Measurements from ENCODE around the gene HMGB3.
A peak's percentile ranks its signal among the peaks of the same experiment; 100 is the strongest.

Gene HMGB3

DNA sequence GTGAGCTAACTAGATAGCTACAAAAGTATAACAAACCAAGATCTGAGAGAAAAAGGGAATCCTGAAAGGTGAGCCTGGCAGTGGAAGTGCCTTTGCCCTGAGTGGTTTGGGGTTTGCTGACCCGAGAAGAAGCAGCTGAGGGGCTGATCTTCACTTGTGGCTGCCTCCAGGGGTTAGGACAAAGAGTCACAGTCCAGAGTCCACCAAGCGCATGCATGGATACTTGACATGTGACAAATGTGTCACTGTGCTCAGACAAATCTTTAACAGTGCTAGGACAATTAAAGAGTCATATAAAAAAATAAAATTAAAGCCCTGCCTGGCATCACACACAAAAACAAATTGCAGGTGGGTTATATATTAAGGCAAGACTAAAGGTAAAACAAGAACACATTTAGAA is 26.4 kb downstream of the HMGB3 start:
- no peak for DNase-seq (ENCODE audit: low read depth in 2 of 2)
- no peak for TF ChIP-seq CTCF (IDR thresholded peaks at IDR 0.05; ENCODE audit: low read depth, low read length)
- H3K4me3 ChIP-seq (replicated peaks in 1 of 2; ENCODE audit: low read depth in 2 of 2, low read length in 2 of 2) = no peak overlapping the region

DNA sequence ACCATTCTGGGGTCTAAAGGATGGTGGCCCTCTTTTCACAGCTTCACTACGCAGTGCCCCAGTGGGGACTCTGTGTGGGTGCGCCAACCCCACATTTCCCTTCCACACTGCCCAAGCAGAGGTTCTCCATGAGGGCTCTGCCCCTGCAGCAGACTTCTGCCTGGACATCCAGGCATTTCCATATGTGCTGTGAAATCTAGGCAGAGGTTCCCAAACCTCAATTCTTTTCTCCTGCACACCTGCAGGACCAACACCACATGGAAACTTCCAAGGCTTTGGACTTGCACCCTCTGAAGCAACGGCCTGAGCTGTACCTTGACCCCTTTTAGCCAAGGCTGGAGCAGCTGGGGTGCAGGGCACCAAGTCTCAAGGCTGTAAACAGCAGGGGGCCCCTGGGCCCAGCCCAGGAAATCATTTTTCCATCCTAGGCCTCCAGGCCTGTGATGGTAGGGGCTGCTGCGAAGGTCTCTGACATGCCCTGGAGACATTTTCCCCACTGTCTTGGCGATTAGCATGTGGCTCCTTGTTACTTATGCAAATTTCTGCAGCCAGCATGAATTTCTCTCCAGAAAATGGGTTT is 30.1 kb downstream of the HMGB3 start:
- H3K4me3 ChIP-seq (replicated peaks in 1 of 2; ENCODE audit: low read depth in 2 of 2, low read length in 2 of 2) = no peak overlapping the region
- TF ChIP-seq CTCF (IDR thresholded peaks at IDR 0.05; ENCODE audit: low read depth, low read length) = no peak
- no peak for DNase-seq (ENCODE audit: low read depth in 2 of 2)

DNA sequence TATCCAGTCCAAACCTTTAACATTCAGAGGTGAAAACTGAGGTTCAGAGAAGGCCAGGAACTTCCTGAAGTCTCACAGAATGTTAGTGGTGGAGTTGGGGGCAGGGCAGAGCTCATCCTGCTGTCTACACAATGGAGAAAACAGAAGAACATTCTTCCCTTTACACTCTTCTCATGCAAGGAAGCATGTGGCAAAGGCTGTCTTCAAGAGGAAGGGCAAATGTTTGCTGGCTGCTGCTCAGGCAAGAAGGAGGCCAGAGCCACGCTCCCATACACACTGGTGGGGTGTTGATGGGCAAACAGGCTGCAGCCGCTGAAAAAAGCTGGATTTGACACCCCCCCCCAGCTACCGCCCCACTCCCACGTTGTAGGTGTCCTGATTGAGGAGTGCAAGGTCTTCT is 32.5 kb downstream of the HMGB3 start:
- no peak overlapping the region for H3K4me3 ChIP-seq (replicated peaks in 1 of 2; ENCODE audit: low read depth in 2 of 2, low read length in 2 of 2)
- DNase-seq (ENCODE audit: low read depth in 2 of 2) = no peak
- TF ChIP-seq CTCF (IDR thresholded peaks at IDR 0.05; ENCODE audit: low read depth, low read length) = no peak

- no peak for TF ChIP-seq CTCF (IDR thresholded peaks at IDR 0.05; ENCODE audit: low read depth, low read length)
- peak; percentile 3 to 9 for DNase-seq (ENCODE audit: low read depth in 2 of 2)
- H3K4me3 ChIP-seq (replicated peaks in 1 of 2; ENCODE audit: low read depth in 2 of 2, low read length in 2 of 2) = no peak overlapping the region
These were observed 36.7 kb downstream of the HMGB3 start for GRCh38 chrX:151019856-151020255.

DNA sequence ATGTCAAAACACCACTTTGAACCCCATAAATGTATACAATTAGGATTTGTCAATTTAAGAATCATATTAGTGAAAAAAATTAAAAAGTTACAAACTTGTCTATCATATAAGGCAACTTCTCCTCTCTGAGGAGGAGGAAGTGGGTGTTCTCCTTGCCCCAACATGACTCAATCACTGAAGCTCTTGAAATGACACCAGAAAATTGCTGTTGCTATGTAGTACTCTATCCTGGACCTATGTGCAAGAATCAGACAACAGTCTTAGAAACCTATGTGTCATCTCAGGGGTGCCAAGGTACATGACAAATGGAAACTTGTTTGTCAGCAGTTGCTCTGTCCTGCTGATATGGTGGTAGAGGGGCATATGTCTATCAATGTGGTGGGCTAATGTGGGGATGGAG is 47.7 kb downstream of the HMGB3 start:
- DNase-seq (ENCODE audit: low read depth in 2 of 2) = no peak
- no peak overlapping the region for H3K4me3 ChIP-seq (replicated peaks in 1 of 2; ENCODE audit: low read depth in 2 of 2, low read length in 2 of 2)
- no peak for TF ChIP-seq CTCF (IDR thresholded peaks at IDR 0.05; ENCODE audit: low read depth, low read length)

- TF ChIP-seq CTCF (IDR thresholded peaks at IDR 0.05; ENCODE audit: low read depth, low read length) = no peak
- no peak overlapping the region for H3K4me3 ChIP-seq (replicated peaks in 1 of 2; ENCODE audit: low read depth in 2 of 2, low read length in 2 of 2)
These were observed 48.3 kb downstream of the HMGB3 start for GRCh38 chrX:151031391-151031975.

DNA sequence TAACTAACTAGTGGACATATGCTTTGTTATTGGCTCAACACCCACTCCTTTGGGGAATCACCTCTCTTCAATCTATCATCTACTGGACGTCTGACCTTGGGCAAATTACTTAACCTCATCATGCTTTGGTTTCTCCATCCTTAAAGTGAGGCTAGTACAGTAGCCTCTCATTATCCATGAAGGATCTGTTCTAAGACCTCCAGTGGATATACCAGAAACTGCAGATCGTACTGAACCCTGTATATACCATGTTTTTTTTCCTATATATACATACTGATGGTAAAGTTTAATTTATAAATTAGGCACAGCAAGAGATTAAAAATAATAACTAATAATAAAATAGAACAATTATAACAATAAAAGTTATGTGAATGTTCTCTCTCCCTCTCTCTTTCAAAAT is 56.2 kb downstream of the HMGB3 start:
- no peak for TF ChIP-seq CTCF (IDR thresholded peaks at IDR 0.05; ENCODE audit: low read depth, low read length)
- no peak for DNase-seq (ENCODE audit: low read depth in 2 of 2)
- no peak overlapping the region for H3K4me3 ChIP-seq (replicated peaks in 1 of 2; ENCODE audit: low read depth in 2 of 2, low read length in 2 of 2)

More at GRCh38 chrX:151031391-151031975, 48.3 kb downstream of the HMGB3 start:
- no peak for DNase-seq (ENCODE audit: low read depth in 2 of 2)
